Measurements from ENCODE around the gene WWOX. TPM values are rescaled to one million over a fixed set of nuclear protein-coding genes. Genes with fewer than 3 reads are reported as not detected.

WWOX gene
- total RNA-seq, 1 experiment from 2014 or later: 79.9 TPM

DNA sequence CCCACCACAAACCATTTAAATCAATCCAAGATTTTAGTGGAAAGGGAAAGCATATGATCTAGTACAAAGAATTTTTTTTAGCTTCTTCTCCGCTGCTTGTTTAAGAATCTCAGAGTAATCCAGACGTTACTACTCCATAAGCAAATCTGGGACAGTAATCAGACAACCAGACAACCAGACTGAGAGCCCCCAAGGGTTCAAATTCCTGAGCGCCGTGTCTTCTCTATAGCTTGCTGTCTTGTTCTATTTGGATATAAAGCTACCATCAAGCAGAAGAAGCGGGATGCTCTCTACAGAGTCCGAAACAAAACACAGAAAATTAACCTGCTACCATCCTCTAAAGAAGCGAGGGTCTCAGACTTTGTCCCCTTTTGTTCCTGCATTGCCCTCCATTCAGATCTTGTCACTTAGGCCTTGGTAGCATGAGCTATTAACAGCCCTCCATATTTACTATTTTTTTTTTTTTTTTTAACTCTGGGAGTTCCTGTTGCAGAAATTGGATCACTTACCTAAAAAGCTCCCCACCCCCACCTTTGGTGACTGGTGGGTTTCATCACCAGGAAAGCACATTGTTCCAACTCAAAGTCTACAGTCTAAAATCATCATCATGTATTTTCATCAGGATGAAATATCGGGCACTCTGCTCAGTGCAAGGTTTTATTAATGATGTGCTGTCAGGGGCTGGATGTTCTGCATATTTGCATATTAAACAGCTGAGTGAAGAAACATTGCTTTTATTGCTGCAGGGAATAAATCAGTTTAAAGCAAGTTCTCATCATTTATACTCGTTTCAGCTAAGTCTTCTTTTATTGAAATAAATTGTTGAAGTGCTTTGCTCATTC, 576.7 kb downstream of the WWOX start:
- POLR2A ChIA-PET (ENCODE audit: low non-redundant PET): no interaction called here
- Histone ChIP-seq H3K9me3 (ENCODE audit: low read depth, low read length, poor library complexity, severe bottlenecking) (no peaks in the 10 kb centered on the region), H3K27me3 (replicated peaks; ENCODE audit: insufficient read depth, low read depth, low read length, poor library complexity) (no peaks in the 10 kb centered on the region), H3K36me3 (ENCODE audit: insufficient read depth, low read length, poor library complexity, severe bottlenecking) (no peaks in the 10 kb centered on the region), H3K4me3 (ENCODE audit: low read depth, low read length, poor library complexity, severe bottlenecking) (no peak overlapping the region), H3K27ac (ENCODE audit: low read depth, low read length, poor library complexity, severe bottlenecking) (no peak overlapping the region), H3K4me1 (ENCODE audit: insufficient read depth, low read length, poor library complexity, severe bottlenecking) (no peaks in the 10 kb centered on the region)
- intact Hi-C loops (cut with micrococcal nuclease; ENCODE audit: unreplicated experiment): no loop called here
- CTCF ChIA-PET: no interaction called here
- no TSS peak for BruUV-seq (replicated peaks)
- DNase-seq (ENCODE audit: low spot score): no peak
- no peak for TF ChIP-seq EZH2 (IDR thresholded peaks at IDR 0.05; ENCODE audit: borderline replicate concordance, low read depth, low read length, poor library complexity, severe bottlenecking)
- TF ChIP-seq, protein P1, sequence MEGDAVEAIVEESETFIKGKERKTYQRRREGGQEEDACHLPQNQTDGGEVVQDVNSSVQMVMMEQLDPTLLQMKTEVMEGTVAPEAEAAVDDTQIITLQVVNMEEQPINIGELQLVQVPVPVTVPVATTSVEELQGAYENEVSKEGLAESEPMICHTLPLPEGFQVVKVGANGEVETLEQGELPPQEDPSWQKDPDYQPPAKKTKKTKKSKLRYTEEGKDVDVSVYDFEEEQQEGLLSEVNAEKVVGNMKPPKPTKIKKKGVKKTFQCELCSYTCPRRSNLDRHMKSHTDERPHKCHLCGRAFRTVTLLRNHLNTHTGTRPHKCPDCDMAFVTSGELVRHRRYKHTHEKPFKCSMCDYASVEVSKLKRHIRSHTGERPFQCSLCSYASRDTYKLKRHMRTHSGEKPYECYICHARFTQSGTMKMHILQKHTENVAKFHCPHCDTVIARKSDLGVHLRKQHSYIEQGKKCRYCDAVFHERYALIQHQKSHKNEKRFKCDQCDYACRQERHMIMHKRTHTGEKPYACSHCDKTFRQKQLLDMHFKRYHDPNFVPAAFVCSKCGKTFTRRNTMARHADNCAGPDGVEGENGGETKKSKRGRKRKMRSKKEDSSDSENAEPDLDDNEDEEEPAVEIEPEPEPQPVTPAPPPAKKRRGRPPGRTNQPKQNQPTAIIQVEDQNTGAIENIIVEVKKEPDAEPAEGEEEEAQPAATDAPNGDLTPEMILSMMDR (conservative IDR thresholded peaks at IDR 0.05; ENCODE audit: low read depth, low read length): no peak

DNA sequence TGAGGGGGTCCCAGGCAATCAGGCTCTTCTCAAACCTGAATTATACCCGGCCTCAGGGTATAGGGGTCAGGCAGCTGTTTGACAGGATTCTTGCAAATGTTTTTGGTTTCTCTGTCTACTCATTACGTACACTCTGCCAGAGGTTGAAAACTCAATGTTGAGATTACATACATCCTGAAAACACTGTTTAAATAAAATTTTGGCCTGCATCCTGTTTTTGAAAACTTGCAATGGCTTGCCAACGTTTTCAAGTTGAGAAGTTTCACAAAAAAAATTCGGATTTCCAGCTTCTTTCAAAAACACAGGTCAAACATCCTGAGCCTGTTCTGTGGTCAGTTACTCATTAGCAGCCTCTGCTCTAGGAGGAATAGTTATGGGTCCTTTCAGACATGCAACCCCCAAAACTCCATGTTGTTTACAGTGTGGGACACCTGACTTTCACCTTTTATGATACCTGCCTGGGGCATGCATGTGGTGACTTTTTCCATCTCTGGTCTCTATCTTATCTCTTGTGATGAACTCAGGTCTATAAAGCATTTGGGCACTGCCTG, 577.8 kb downstream of the WWOX start:
- H3K27me3 ChIP-seq (replicated peaks; ENCODE audit: insufficient read depth, low read depth, low read length, poor library complexity): no peaks in the 10 kb centered on the region
- CTCF ChIA-PET: no interaction called here
- no peaks in the 10 kb centered on the region for H3K4me1 ChIP-seq (ENCODE audit: insufficient read depth, low read length, poor library complexity, severe bottlenecking)
- no peaks in the 10 kb centered on the region for H3K36me3 ChIP-seq (ENCODE audit: insufficient read depth, low read length, poor library complexity, severe bottlenecking)
- BruUV-seq (replicated peaks): no TSS peak
- no peak for TF ChIP-seq EZH2 (IDR thresholded peaks at IDR 0.05; ENCODE audit: borderline replicate concordance, low read depth, low read length, poor library complexity, severe bottlenecking)
- TF ChIP-seq, protein P1 (conservative IDR thresholded peaks at IDR 0.05; ENCODE audit: low read depth, low read length): no peak
- no peak overlapping the region for H3K27ac ChIP-seq (ENCODE audit: low read depth, low read length, poor library complexity, severe bottlenecking)
- no peaks in the 10 kb centered on the region for H3K9me3 ChIP-seq (ENCODE audit: low read depth, low read length, poor library complexity, severe bottlenecking)
- no peak overlapping the region for H3K4me3 ChIP-seq (ENCODE audit: low read depth, low read length, poor library complexity, severe bottlenecking)
- no peak for DNase-seq (ENCODE audit: low spot score)
- POLR2A ChIA-PET (ENCODE audit: low non-redundant PET): no interaction called here
- intact Hi-C loops (cut with micrococcal nuclease; ENCODE audit: unreplicated experiment): no loop called here

DNA sequence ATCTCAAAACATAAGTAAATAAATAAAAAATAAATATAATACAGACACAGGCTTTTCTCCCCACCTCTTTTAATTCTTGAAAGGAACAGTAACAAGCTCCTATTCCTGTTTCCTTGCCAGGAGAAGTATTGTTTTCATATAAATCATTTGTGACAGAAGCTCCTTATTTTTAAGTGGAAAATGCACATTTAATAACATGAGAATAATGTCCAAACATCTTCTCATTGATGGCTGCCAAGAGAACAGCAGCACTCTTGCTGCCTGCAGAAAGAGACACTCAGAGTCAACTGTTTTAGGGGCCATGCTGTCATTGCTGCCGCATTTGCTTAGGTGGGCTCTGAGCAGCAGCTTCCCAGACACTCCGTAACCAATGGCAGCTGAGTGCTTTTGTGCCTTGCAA, 580.1 kb downstream of the WWOX start:
- intact Hi-C loops (cut with micrococcal nuclease; ENCODE audit: unreplicated experiment): no loop called here
- H3K9me3 ChIP-seq (ENCODE audit: low read depth, low read length, poor library complexity, severe bottlenecking): no peaks in the 10 kb centered on the region
- H3K27ac ChIP-seq (ENCODE audit: low read depth, low read length, poor library complexity, severe bottlenecking): no peak overlapping the region
- H3K36me3 ChIP-seq (ENCODE audit: insufficient read depth, low read length, poor library complexity, severe bottlenecking): no peaks in the 10 kb centered on the region
- H3K4me1 ChIP-seq (ENCODE audit: insufficient read depth, low read length, poor library complexity, severe bottlenecking): no peaks in the 10 kb centered on the region
- no peak for DNase-seq (ENCODE audit: low spot score)
- ChIA-PET POLR2A (ENCODE audit: low non-redundant PET) (no interaction called here), CTCF (no interaction called here)
- no peak for TF ChIP-seq EZH2 (IDR thresholded peaks at IDR 0.05; ENCODE audit: borderline replicate concordance, low read depth, low read length, poor library complexity, severe bottlenecking)
- TF ChIP-seq, protein P1 (conservative IDR thresholded peaks at IDR 0.05; ENCODE audit: low read depth, low read length): no peak
- no peak overlapping the region for H3K4me3 ChIP-seq (ENCODE audit: low read depth, low read length, poor library complexity, severe bottlenecking)
- no peaks in the 10 kb centered on the region for H3K27me3 ChIP-seq (replicated peaks; ENCODE audit: insufficient read depth, low read depth, low read length, poor library complexity)
- BruUV-seq (replicated peaks): no TSS peak

All from A673 (cell line).